Astrocyte of the hippocampus (primary cell): Measurements from ENCODE around the gene LRRC73.
"Not testable (repeated sequence)": the region's sequence is repeated elsewhere in the genome, so short reads cannot be mapped to it uniquely, and the experiment has no call there.

Experiments used
- DNase-seq: peaks from one replicate; pipeline ENCODE4 v3.0.0; 2011; ENCODE audit warnings: low read depth, low spot score

Gene LRRC73

DNA sequence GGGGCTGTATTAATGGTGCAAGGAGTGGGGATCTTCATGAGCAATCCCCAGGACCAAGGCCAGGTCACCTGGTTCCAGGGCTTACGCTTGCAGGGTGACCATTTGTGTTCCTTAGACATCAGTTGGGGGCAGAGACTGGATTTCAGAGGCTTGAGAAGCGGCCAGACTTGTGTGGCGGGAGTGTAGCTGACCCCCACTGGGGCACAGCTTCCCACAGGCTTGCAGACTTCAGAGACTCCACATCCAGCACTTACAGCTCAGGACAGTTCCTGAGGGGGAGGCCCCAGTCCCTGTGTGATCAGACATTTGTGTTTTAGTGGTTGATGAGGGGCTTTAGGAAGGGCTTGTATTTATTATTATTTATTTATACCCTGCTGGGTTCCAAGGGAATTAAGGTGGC is 17.5 kb downstream of the LRRC73 start:
- peak; percentile 59 for DNase-seq

- peak; percentile 85 for DNase-seq
These were observed 18.1 kb downstream of the LRRC73 start for GRCh38 chr6:43491750-43492661.

GRCh38 chr6:43490523-43490939 is 19.6 kb downstream of the LRRC73 start:
- no peak for DNase-seq

DNA sequence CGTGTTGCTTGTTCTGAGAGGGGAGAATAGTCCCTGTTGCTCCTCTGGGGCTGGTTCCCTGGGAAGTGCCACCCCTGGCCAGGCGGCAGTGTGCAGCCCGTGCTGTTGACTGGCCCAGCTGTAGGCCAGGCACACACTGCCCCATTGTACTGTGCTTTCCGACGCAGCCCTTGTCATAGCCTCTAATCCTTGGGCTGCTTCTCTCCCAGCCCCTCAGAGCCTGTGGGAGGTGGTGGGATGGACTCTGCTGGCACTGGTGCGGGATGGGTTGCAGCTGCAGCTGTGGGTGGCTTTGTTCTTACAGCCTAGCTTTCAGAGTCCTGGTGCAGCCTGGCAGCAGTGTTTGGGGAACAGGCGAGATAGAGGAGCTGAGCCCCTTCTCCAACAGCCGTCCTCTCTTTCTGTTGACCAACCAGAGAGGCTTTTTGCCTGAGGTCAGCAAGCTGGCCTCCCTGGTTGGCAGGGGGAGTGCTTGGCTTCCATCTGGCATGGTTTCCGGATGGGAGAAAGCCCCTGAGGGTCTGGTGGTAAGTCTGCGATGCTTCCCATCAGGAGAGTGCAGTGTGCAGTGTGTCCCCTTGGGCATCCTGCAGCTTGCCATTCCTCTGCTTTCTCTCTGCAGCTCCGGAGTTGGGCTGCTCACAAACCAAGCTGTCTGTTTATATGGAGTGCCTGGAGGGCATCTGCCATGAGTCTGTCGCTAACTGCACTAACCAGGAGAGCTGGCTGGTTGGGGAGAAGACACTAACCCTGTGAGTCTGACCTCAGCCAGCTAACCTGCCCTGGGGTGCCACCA is 20.7 kb downstream of the LRRC73 start:
- DNase-seq: no peak

- DNase-seq: no peak
These were observed 21.4 kb downstream of the LRRC73 start for GRCh38 chr6:43488667-43489276.

- DNase-seq: no peak
These were observed 28.4 kb downstream of the LRRC73 start for GRCh38 chr6:43481591-43482236.

- DNase-seq: no peak
These were observed 29.1 kb downstream of the LRRC73 start for GRCh38 chr6:43481075-43481474.

- DNase-seq: no peak
These were observed 32.2 kb downstream of the LRRC73 start for GRCh38 chr6:43478008-43478372.

DNA sequence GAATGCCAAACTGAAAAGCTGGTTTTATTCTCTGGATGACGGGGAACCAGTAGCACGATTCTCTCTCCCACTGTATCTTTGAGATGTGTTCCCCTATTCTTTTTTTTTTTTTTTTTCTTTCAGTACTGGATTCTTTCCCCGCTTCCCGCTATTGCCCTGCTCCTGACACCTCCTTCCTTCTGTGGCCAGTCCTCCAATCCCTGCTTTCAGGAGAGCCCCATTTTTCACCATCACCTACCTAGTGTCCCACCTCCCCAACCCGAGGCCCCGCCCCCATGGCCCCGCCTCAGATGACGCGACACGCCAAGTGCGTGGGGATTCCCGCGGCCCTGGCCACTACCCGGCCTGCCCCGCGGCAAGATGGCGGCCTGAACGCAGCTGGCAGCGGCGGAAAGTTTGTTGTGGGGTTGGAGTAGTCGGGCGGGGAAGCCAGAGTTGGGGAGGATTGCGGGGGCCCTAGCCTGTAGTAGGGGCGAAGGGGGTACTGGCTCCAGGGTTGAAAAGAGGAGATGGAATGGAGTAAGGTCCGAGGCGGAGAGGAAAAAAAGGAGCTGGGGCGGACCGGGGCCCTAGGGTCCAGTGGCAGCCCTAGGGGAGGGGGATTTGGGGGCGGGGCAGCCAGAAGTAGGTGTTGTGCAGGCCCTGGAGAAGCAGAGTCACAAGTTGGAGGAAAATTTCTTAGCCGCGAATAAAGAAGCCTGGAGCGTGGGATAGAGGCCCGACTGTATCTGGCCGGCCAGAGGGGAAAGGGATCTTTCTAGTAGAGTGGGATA is 32.7 kb downstream of the LRRC73 start, which contains the start of gene TJAP1:
Gene TJAP1 (plus strand): TSS at position 336 of the 773 bp plus-strand sequence. CDS start 21,432 bp downstream, outside the sequence.
- DNase-seq: peak; percentile 97

- DNase-seq: no peak
These were observed 33.4 kb downstream of the LRRC73 start for GRCh38 chr6:43476746-43477145.

DNA sequence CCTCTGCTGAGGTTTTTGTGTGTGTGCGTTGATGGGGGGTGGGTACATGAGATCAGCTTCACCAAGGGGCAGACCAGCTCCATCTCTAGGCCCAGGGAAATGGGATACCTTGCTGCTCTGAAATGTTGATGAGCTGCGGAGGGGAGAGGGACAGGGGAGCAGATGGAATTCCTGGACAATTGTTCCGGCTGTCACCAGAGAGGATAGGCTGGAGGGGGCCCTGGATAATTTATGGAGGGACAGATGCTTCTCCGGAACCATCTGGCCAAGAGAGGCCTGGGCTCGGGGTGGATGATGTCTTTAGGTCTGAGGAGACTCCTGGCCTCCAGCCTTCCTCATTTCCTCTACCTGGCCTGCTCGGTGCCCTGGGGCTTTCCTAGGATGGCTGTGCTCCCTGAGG is 34.6 kb downstream of the LRRC73 start:
- DNase-seq: no peak

DNA sequence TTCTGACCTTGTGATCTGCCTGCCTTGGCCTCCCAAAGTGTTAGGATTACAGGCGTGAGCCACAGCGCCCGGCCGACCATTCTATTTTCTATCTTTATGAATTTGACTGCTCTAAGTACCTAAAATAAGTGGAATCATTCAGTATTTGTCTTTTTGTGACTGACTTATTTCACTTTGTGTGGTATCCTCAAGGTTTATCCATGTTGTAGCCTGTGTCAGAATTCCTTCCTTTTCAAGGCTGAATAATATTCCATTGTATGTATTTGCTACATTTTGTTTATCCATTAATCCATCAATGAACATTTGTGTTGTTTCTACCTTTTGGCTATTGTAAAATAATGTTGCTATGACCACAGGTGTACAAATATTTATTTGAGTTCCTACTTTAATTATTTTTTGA is 37.6 kb downstream of the LRRC73 start:
- DNase-seq: no peak

DNA sequence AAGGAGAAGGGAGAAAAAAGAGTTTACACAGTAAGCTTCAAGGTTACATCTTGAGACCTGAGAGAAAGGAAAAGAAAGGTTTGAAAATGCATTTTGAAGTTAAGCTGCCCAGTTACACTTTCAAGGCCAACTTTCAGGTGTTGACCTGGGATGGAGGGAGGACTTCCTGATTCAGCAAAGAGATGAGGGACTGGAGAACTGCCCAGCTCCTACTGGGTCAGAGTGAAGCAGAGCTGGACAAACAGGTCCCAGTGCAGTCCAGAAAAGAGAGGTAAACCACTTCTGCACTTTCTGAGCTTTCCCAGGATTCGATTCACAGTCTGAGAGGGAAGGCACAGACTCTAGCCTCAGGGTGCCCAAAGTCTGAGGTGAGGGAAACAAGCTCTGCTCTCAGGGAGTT is 38.7 kb downstream of the LRRC73 start:
- DNase-seq: no peak

GRCh38 chr6:43469947-43470346 is 40.2 kb downstream of the LRRC73 start:
- DNase-seq: no peak

DNA sequence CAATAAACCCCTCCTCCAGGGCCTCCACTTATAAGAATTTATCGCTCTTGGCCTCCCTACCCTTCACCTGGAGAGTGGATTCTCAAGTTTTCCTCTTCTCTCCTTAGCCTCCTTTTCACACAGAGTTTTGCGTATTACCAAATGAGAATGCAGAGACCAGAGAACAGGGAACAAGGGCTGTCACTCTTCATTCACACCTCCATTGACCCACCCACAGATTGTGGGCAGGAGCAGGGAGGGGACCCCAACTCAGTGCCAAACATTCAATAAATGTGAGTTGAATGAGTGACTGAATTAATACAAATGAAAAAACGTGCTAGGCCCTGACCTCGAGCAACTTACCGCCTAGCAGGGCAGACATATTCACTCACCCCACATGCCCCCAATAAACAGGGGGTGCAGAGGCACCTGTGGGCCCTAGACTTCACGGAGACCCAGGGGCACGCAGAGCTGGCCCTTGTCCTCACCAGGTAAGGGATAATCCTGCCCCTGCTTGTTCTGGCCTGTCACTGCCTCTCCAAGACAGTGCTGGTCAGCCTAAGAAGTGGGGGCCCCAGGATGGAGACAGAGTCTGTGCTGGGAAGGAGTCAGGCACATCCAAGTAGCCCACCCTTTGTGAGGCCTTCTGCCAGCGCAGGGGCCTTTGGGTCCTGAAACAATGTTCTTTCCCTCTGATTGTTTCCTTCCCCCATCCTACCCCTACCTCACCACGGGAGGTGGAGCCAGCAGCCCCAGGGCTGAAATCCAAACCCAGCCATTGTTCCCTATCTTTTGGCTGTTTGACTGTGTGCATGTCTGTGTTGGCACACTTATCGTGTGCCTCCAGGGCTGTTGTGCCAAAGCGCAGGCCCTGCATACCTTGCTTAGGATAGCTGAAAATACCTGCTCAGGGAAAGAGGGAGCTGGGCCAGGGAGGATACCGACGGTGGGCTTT is 41.1 kb downstream of the LRRC73 start:
- peak; percentile 25 for DNase-seq

GRCh38 chr6:43468240-43468639 is 41.9 kb downstream of the LRRC73 start:
- no peak for DNase-seq

DNA sequence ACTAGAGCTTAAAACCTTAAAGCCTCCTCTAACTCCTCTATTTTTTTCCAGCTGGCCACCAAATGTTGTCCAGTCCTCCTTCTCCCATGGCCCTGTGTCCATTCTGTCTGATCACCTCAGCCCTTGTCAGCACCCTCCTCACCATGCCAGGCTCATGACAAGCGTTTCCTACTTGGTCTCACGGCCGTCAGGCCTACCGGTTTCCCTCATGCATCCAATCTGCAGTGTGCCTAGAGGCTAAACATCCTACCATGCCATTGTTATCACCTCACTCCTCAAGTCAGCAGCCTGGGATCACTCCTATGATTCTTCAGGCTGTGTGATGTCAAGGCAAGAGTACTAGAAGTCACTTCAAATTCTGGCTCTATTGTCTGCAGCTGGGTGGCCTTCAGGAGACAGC is 42.4 kb downstream of the LRRC73 start:
- DNase-seq: no peak

GRCh38 chr6:43467265-43467664 is 42.9 kb downstream of the LRRC73 start:
- not testable (repeated sequence) for DNase-seq

- no peak for DNase-seq
These were observed 44.2 kb downstream of the LRRC73 start for GRCh38 chr6:43465948-43466347.

- DNase-seq: no peak
These were observed 45.8 kb downstream of the LRRC73 start for GRCh38 chr6:43464337-43464736.
